Measurements from ENCODE around the gene TP53TG5.
A peak's percentile ranks its signal among the peaks of the same experiment; 100 is the strongest.
"Not testable (repeated sequence)": the region's sequence is repeated elsewhere in the genome, so short reads cannot be mapped to it uniquely, and the experiment has no call there.

TP53TG5 gene

DNA sequence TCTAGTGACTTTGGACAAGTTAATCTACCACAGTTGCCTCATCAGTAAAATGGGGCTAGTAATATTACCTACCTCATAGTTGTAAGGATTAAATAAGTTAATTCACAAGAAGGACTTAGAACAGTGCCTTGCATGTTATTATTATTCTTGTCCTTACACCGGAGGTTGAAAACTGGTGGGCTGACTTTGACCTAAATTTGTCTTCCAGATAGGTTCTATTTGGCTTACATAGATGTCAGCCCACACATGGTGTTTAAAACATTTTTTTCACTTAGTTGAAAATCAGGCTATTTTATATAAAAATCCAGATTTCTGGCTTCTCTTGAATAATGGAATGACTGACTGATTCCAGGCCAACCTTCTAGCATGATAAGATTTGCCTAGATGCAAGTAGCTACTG lies 11.9 kb downstream of the TP53TG5 start:
- DNase-seq (ENCODE audit: low read depth), result no peak

DNA sequence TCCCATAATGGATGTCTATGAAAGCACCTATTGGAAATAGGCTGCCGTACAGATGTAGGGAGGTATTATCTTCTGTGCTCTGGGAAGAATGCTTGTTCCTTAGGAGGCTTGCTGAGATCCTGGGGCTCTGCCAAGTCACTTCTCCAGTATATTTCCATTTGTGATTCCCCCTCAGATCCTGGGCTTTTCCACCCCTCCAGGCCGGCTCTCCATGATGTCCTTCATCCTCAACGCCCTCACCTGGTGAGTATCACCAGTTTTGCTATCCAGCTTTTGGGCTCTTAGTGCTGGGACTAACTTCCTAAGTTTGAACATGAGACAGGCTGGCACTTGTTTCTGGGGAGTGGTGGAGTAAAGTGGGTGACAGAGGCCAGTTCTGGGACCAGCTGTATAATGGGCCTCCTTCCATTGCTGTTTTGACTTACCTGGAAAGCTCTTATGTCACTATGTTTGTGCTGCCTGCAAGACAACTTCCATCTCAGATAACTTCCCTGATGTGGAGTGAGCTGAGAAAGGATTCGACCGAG lies 12.6 kb downstream of the TP53TG5 start:
- no peak for DNase-seq (ENCODE audit: low read depth)

DNA sequence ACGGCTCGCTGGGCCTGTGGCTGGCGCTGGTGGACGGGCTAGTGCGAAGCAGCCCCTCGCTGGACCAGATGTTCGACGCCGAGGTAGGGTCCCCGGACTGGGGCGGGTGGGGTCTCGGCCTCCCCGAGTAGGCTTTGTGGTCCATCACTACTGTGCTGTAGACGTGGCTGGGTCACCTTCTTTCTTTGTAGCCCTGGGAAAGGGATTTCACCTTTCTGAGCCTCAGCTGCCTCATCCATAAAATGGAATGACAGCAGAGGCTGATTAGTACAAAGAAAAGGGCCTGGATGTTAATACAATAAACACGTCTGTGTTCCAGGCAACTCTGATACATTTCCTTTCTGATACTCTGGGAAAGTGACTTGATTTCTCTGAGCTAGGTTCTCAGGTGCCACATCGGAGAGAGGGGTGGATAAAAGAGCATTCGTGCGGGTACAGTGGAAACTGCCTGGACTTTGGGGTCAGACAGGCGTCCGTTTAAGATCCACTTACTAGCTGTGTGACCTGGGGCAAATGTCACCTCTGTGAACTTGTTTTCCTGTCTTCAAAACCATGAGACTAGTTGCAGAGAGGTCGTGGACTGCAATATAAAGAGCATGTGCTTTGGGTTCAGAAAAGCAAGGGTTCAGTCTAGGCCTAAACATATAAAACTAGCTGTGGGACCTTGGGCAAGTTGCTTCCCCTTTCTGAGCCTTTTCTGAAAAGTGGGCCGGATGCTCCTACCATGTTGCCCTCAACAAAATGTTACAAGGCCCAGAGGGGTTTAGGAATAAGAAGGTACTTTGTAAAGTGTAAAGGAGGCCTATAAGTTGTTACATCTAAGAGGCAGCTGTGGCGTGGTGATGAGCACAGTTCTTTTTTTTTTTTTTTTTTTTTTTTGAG lies 14.3 kb downstream of the TP53TG5 start:
- no peak for DNase-seq (ENCODE audit: low read depth)

DNA sequence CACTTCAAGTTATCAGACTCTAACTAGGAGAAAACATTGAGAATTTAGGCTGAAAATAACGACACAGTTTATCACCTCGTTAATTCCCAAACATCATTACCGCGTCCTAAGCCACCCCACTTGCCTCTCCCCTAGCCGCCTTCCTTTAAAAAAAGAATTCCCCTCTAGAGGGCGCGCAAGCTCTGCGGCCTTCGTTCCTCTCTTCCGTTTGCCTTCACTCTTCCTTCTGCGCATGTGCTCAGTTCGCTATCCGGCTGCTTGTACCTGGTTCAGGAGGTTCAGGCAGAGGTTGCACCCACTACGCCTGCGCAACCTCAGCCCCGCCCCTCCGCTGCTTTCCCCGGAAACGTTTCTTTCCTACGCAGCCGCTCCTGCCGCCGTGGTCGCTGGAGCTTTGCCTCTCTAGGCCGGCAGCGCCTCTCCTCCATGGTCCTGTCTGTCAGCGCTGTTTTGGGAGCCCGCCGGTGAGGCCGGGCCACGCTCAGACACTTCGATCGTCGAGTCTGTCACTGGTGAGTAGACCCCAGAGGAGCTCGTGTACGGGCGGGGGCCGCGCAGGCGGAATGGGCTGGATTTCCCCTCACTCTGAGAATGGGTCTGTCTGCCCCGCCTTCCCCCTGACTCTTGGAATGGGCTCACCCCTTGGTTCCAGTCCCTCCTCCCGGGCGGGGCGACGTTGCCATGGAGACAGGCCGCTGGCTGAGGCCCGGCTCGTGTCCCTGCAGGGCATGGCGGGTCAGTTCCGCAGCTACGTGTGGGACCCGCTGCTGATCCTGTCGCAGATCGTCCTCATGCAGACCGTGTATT lies 15.1 kb downstream of the TP53TG5 start, which contains the start of gene SYS1:
Gene SYS1 (plus strand): TSS at position 353 of the 807 bp plus-strand sequence. CDS start 376 bp downstream, at position 729.
- DNase-seq (ENCODE audit: low read depth), result peak; percentile 95

DNA sequence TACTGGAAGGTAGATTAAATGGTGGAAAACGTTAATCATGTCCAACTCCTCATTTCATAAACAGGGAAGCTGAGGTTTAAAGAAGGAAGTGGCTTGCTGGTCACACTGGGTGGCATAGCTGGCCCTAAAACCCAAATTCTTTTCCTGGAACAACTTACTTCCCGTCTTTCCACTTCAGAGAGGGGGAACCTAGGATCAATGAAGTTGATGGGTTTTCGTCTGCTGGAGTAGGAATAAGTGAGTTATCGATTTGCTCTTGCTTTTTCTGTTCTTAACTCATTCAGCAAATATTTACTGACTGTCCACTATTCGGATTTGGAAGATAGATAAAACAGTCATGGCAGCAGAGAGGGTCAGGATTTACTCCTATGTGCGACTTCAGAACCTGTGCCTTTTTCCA lies 16.3 kb downstream of the TP53TG5 start:
- DNase-seq (ENCODE audit: low read depth), result no peak

DNA sequence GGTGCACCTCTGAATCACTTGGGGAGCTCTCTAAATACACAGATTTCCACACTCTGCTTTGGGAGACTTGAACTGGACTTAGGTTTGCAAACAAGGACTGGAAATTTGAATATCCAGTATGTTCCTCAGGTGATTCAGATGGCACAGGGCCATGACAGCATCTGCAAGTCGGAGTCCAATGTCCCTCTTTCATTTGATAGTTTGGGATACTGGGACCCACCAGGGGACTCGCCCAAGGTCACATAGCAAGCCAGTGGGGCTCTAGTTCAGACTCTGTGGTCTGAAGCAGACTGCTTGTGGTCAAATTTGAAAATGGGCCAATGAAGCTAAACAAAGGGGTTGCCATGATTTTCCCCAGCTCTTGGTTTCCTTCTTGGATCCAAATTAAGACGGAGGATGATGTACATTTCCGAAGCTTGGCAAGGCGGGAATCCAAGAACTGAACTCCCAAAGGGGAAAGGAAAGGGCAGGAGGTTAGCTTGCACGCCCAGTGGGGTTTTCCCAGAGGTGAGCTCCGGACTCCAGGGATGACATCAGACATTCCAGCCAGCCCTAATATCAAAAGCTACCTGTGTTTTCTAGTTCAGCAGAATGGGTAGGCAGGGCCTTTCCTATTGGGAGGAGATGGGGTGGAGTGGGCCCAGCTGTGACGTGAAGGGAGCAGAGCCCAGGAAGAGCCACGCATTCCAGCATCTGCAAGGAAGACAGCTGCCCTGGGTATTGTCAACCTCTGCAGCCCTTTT lies 18.5 kb downstream of the TP53TG5 start:
- DNase-seq (ENCODE audit: low read depth), result no peak

DNA sequence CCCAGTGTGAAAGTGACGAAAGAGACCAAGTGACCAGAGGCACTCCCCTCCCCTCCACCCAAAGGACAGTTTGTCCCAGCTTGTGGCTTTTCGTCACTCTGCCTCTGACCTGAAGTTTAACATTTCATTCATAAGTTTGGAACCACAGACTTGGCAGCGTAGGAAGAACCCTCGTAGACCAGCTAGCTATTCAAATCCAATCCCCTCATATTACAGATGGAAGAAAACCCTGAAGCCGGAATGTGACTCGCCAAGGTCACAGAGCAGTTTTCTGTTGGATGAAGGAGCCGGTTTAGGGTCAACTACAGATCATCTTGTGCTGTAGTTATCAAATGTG lies 19.1 kb downstream of the TP53TG5 start:
- DNase-seq (ENCODE audit: low read depth), result no peak

DNA sequence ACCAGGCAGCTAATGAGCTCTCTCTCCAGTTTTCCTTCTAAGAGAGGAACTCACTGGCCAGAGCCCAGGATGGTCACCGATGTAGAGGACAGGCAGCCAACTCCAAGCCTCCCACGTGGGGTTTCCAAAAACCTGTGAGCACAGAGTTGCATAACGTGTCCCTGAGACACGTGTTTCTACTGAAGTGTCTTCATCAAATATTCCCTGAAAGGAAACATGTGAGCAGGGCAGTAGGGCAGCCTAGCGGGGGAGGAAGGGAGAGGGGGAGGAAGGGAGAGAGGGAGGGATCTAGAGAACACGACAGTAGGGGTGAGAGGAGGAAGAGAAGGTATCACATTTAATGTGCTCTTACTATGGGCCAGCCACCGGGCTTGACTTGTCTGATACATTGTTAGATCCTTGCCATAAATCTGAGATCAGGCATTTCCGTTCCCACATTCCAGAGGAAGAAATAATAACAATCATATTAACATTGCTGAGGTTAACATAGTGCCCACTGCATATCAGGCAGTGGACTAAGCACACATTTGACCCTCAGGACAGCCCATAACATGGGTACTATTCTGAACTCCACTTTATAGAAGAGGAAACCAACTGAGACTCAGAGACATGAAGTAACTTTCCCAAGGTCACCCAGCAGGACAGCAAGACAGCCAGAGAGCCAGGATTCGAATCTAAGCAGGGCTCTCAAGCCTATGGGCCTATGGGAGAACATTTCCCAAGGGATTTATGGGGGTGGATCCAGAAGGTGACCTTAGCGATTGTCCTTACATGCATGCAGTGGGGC lies 19.6 kb downstream of the TP53TG5 start:
- no peak for DNase-seq (ENCODE audit: low read depth)

DNA sequence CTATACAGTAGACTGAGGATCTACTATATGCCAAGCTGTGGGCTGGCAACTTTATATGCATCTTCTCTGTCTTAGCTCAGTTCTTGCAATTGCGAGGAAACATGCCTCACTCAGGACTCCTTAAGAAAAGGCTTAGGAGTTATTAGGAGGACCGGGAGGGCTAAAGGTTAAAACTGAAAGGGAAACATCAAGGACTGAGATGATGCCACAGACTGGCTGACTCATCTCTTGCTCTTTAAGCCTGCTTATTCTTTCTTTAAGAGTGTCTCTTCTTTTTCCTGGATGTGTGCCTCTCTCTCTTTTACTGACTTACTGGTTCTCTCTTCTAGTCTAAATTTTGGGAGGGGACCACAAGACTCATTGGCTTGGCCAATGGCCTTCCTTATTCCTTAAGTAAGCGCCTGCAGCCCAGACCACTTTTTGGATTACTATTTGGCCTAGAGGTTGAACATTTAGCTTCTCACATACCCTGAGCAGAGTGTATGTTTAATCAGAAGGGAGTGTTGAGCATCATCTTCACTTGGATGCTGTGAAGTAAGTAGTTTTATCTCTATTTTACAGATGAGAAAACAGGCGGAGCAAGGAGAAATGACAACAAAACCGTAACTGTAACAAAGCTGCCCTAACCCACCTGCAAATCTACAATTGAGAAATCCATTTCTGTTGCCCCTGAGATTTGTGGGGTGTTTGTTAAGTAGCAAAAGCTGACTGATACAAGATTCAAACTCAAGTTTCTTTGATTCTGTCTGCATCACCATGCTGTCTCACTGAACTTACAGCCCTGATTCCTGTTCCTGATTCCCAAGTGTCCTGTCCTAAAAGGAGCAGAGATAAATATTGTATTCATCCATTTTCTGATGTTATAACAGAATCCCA lies 22.7 kb downstream of the TP53TG5 start:
- DNase-seq (ENCODE audit: low read depth), result no peak

DNA sequence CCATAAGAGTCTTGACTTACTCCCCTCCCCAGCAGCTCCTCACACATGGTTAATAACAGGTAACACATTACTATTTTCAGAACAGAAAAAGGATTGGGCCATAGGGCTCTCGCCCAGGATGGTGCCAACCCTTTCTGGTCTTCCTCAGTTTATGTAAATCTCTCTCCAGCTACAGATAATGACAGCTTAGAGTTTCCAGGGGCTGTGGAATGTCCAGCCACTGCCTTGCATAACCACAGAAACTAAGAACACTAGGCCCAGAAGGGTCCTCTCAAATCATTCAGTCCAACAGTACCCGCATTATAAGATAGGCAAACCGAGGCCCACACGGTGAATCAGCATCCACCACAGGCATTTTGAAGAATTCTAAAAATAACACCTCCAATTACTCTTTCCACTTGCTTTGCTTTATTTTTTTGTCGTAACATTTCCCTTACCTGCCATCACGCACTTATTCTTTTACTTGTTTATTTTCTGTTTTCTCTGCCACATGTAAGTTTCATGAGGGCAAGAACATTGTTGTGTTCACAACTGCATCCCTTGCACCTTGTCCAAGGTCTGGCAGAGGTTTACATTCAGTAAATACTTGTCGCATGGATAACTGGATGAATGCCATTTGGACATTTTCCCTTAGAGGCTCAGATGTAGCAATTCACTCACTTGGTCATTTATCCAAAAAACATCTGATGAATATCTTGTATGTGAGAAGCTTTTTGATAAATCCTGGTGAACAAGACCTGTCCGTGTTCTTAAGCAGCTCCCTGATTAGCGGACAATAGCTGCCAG lies 23.5 kb downstream of the TP53TG5 start:
- no peak for DNase-seq (ENCODE audit: low read depth)

DNA sequence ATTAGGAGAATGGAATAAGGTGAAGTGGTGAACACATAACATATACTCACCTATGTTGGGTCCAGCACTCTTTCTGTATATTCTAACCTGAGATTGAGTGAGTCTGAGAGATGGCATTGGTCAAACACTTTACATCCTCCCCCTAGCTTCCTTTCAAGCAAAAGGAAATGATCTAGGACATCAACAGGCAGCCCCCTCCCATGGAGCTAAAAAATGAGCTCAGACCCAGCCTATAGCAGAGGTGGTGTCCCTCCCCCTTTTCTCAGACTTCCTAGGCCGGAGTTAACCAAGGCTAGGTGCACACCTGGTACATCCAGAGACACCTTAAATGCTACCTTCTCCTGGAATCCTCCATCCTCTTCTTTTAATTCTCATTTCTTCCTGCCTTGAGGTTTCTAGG lies 24.4 kb downstream of the TP53TG5 start:
- DNase-seq (ENCODE audit: low read depth), result no peak

DNA sequence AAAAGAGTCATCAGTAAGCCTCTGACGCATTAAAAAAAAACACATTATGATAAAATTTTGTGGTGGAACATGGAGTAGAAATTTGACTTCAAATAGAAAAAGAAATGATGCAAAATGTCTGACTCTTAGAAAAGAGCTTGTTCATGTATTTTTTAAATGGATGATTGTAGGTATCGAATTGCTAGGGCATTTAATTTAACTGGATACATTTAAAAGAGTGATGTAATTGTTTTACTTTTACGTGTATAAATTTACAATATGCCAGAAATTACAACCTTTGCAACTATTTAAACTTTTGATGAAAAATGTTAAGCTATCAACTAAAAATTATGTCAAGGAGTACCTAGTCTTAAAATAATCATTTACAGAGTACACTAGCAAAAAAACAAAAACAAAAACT lies 25.4 kb downstream of the TP53TG5 start:
- no peak for DNase-seq (ENCODE audit: low read depth)

DNA sequence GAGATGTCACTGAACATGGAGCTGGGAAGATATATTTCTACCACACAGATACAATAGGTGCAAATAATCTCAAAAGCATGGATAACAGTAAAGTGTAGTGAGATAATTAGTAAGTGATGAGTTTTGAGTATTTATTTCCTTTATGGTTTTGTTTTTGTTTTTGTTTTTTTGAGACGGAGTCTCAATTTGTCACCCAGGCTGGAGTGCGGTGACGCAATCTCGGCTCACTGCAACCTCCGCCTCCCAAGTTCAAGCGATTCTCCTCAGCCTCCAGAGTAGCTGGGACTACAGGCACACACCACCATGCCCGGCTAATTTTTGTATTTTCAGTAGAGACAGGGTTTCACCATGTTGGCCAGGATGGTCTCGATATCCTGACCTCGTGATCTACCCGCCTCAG lies 27.3 kb downstream of the TP53TG5 start:
- DNase-seq (ENCODE audit: low read depth), result not testable (repeated sequence)

DNA sequence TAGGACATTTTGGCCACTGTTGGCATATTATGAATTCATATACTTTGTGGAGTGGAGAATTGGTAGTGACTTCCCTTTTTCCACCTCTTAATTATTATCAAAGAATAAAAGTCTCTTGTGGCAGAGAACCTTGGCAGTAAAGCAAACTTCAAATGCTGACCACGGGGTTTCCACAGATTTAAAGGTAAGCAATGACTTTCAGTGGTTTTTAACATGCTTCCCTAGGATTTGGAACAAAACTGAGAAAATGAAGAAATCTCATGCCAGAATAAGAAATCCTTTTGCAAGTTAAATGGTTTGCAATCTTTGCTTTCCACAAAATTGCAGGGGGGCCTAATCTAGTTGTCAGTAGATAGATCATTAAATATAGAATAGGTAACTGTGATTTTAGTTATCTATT lies 27.9 kb downstream of the TP53TG5 start:
- no peak for DNase-seq (ENCODE audit: low read depth)

DNA sequence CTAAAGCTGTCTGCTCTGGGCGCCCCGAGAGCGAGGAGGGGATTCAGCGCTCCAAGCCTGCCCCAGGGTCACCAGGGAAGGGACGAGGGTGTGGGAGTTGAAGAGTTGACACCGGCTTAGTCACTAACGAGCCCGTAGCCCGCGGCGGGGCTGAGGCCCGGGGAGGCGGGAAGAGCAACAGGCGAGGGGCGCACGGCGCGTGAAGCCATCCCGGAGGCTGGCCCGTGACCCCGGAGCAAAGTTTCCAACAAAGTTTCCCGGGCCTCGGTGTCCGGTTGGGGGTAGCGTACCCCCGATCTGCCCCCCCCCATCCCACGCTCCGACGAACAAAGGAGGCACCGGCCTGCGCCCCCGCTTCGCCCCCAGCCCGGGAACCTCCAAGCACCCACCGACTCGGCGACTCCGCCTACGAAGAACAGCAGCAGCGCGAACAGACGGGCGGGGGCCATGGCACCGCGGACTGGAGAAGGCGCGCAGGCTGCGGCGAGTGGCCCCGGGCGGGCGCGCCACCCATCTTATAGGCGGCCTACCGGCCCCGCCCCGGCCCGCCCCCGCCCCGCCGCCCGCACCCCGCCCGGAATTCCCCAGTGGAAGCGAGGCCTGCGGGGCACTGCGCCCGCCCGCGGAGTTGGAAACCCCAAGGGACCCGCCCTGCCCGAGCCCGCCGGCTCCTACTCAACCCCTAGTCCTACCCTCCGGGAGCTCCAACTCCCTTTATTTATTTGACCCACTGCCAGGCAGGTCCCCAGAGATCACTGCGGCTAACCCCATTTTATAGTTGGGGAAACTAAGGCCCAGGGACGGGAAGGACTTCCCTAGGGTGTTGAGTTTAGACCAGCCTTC lies 30.0 kb downstream of the TP53TG5 start, which contains the start of gene SDC4:
Gene SDC4 (minus strand): TSS at position 489 of the 843 bp plus-strand sequence. CDS start 40 bp downstream, at position 449.
- DNase-seq (ENCODE audit: low read depth), result peak; percentile 59

DNA sequence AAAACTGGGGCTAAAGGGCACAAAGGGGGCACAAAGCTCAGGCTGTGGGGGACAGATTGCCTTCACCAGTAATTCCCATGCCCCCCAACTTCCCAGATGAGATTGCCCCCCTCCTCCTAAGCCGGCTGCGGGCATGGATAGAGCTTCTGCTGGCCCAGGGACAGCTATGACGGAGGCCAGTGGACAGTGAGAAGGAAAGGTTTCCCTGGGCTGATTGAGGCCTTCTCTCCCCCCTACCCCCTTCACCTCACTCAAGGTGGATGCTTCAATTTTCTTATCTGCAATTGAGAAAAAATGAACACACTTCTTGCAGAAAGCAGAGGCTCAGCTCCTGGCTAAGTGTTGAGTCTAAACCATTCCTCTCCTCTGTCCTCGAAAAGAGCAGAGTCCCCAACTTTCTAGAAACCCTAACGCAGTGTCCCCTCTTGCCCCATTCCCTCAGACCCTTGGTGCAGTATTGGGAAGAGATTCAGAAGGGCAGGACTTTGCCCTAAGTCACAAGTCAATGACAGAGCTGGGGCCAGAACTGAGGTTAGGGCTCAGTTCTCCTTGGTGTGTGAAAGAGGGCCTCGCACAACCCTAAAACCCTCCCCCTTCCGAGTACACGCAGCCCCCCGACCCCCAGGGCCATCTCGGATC lies 30.7 kb downstream of the TP53TG5 start:
- DNase-seq (ENCODE audit: low read depth), result no peak

DNA sequence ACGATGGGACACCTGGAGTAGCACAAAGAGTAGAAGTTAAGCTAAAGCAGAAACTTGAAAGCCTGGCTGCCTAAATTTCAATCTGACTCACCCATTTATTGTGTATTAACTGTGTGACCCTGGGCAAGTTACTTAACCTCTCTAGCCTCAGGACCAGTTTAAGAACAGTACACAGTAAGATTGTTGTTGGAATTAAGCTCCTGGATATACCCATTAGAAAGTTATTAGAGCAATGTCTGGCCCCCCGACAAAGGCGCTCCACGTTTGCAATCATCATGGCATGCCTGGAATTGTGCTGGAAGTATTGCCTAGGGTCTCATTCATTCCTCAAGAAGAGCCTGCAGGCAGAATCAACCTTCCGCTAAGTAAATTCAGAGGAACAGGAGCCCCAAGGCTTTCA lies 31.3 kb downstream of the TP53TG5 start:
- no peak for DNase-seq (ENCODE audit: low read depth)

DNA sequence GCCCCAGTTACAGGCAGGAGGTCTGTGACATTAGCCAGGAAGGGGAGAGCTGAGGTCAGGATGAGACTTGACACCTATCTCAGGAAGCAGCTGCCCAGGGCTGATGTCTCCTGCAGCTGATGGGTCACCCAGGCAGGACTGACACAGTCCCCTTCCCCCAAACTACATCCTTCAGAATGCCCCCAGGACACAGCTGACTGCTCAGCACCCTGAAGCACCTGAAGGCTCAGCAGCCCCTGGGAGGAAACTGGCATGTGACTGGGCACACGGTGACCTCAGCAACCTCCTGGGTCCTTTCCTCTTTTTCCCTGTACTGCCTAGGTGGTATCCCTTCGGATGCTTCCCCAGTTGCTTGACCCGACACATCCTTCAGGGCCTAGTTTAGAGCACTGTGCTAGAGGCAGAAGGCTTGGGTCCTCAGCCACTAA lies 31.8 kb downstream of the TP53TG5 start:
- DNase-seq (ENCODE audit: low read depth), result no peak

All from stimulated activated CD8-positive, alpha-beta memory T cell treated with anti-CD3 and anti-CD28 coated beads, Interleukin-12 subunit alpha, Interleukin-12 subunit beta, amount 100 ng/mL, for 4 hours (primary cell).